DMS153 treated with DMSO at 0.1 percent for 48 hours (cell line): ENCODE results near the gene UBE2F.
"Not testable (repeated sequence)": the region's sequence is repeated elsewhere in the genome, so short reads cannot be mapped to it uniquely, and the experiment has no call there.

Experiments used
- DNase-seq: peaks from one replicate; lab custom pipeline; 2025; ENCODE audit not compliant: unreplicated experiment; lab: John Stamatoyannopoulos, UW

UBE2F gene

DNA sequence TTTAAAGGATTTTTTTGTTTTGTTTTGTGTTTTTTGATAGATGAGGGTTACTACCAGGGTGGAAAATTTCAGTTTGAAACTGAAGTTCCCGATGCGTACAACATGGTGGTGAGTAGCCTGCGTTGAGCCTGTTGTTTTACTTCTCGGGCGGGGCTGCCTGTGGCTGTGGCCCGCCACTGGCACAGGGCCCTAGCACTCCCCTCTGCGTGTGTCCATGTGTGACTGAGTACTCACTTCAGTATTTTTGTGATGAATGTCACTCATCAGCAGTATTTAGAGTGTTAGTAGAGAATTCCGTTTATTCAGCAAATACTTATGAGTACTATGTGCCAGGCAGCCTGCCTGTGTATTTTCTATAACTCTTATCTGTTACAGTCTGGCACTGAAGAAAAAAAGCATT lies 49.7 kb downstream of the UBE2F start:
- no peak for DNase-seq

DNA sequence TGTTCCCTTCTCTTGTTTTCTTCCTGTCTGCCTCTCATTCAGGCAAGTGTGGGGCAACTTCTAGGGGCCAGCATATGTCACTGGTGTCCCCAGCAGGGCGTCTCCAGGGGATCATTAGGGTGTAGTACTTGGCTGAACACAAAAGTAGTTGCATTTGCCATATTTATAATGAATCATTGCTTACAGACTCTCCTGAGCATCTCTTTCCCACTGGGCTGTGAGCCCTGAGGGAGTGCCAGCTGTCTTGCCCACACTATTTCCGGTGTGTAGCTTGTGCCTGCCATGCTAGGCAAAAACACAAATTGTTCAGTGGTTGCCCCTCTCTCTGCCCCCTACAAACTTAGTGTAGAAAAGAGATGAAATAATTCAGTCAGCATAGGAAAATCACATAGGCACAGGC lies 53.1 kb downstream of the UBE2F start:
- DNase-seq: no peak

DNA sequence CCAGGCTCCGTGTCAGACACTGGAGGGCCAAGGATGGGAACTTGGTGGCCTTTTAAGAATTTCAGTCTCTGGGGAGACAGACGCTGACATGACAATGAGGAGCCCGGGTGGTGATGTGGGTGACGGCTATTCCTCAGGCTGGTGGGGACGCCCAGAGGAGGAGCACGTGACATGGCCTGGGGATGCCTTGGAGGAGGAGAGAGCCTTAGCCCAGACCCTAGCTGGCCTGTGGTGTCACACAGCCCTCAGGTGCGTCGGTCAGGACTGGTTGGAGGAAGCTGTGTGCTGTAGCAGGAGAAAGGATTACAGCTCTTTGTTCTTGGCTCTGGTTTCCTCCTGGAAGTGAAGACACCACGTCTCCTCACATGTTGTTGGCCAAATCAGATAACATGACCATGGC lies 54.0 kb downstream of the UBE2F start:
- DNase-seq: no peak

DNA sequence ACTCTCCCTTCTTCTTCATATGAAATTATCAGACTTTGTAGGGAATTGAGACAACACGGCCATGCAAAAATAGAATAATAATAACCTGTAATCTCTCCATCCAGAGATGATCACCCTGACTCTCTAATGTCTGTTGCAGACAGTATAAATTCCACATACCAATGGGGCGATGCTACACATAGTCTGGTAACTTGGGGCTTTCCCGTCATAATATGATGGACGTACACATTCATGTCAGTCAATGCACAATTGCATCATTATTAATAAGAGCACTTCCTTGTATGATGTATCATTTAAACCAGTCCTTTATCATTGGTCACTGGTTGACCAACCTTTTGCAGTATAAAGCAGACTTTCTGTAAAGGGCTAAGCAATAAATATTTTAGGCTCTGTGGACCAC lies 54.5 kb downstream of the UBE2F start:
- DNase-seq: no peak

DNA sequence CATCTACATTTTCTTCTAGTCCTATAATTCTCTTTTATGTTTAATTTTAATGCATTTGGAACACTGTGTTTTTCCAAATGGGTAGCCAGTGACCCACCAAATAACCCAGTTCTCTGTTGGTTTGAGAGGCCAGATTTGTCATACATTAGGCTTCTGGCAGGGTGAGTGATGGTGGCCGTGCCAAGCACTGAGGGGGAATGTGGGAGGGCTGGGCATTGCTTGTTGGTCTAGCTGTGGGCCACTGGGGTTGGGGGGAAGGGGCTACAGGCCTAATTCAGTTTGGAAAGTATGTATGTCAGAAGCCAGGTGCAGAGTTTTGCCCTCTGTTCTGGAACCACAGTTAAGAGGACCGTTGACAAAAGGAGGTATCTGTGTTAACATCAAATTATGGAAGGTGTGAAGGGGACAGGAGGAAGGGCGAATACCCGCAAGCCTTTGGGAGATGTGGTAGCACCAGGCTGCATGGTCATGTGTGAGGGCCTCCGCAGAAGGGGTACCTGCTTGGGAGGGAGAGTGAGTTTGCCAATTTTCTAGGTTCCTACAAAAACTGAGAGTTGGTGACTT lies 55.9 kb downstream of the UBE2F start:
- no peak for DNase-seq

DNA sequence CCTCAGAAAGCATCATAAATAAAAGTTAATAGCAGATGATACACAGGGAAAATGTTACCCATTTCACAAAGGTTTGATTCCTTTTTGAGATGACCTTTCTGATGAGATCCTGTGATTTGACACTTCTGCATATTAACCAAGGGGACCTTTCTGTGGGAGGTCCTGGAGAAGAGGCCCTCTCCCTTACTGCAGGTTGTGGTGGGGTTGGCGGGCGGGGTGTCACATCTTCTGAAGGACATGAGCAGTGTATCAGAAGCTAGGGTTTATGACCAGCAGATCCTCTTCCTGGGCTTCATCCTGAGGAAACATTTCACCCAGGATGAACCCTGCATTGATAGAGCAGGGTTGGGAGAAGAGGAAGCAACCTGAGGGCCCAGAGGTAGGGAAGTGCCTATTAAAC lies 56.8 kb downstream of the UBE2F start:
- no peak for DNase-seq

DNA sequence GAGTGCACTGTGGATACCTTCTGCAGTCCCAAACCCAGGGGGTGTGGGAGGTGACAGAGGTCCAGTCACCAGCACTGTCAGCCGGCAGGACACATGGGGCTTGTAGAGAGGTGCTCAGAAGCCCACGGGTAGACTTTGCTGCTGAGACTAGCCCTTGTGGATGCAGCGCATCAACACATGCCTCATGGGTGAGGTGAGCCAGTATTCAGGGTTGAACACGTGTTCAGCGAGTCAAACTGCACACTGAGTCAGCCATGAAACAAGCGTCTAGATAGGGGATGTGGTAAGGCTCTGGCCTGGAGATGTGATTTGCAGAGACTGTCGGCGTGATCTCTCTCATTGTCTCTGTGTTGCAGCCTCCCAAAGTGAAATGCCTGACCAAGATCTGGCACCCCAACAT lies 58.2 kb downstream of the UBE2F start:
- no peak for DNase-seq

DNA sequence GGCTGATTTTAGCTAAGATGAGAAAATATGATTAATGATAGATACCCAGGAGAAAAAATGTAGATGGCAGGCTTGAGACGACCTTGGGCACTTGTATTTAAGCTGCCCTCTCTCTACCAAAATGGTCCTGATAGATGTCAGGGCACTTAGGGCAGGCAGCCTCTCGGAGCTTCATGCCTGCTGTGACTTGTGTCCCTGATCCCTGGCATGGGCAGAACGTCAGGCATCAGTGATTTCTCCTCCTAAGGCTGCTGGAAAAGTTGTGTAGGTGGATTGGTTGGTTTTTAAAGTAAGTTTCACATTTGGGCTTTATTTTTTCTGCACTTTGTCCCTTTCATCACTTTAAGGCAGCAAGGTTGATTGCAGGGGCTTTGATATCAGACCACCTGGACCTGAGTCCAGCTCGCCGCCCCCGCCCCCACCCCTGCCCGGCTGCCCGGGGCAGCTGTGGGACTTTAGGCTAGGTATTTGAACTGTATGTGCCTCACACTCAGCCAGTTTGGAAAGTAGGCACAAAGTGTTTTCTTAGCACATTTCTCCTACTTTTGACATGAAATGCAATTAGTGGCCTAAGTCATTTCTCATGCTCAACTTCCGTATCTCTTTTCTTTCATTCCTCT lies 59.0 kb downstream of the UBE2F start:
- no peak for DNase-seq

DNA sequence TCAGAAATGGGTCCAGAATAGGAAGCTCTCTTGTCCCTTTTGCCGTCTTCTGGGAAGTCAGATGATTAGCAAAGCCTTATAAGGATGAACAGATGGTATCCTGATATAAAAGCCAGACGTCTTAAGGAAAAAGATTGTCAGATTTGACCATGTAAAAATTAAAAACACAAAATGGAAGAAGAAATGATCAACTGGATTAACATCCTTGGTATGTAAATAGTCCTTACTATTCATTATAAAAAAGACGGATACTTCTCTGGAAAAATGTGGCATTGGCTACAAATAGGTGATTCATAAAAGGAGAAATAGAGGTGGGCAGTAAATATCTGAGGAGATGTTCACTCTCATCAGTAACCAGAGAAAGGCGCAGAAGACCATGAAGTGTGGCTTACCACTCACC lies 60.2 kb downstream of the UBE2F start:
- no peak for DNase-seq

DNA sequence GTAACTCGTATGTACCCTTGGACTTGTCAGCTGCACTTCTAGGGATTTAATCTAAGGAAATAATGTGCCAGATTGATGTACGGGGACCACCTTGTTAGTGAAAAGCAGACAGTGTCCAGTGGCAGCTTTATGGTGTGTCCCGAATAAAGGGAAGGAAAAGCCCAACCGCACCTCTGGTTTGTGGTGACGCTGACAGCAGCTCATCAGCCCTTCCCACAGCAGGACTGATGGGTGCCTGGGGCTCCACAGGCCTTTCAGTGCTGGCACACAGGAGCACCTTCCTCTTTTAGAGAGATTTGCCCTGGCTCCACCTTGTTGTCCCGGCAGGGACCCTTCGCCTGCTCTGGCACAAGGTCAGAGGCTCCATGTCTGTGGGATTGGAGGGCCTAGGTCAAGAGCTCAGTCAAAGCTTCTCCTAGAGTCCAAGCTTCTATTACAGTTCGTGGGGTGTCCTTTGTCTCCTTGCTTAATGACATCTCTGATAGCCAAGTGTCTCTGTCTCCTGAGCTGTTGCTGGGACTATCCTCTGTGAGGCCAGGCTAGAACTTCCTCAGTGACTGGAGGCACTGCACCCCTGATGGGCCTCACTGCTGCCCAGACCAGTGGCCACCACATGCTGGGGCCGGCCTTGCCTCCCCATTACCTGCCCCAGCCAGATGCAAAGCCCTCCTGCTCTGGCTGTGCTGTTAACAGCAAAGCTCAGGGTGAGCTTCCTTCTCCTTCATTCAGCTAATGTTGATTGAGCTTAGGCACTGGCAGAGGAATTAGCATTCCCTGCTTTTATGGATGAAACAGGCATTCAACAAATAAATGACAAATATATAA lies 61.0 kb downstream of the UBE2F start:
- no peak for DNase-seq

DNA sequence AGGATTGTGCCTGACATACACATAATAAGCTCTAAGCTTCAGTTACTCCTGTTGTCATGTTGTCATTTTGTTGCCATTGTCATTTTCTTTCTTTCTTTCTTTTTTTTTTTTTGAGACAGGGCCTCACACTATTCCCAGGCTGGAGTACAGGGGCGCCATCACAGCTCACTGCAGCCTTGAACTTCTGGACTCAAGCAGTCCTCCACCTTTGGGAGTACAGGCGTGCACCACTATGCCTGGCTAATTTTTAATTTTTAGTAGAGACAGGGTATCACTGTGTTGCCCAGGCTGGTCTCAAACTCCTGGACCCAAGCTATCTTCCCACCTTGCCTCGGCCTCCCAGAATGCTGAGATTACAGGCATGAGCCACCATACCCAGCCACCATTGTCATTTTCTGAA lies 63.0 kb downstream of the UBE2F start:
- DNase-seq: no peak

DNA sequence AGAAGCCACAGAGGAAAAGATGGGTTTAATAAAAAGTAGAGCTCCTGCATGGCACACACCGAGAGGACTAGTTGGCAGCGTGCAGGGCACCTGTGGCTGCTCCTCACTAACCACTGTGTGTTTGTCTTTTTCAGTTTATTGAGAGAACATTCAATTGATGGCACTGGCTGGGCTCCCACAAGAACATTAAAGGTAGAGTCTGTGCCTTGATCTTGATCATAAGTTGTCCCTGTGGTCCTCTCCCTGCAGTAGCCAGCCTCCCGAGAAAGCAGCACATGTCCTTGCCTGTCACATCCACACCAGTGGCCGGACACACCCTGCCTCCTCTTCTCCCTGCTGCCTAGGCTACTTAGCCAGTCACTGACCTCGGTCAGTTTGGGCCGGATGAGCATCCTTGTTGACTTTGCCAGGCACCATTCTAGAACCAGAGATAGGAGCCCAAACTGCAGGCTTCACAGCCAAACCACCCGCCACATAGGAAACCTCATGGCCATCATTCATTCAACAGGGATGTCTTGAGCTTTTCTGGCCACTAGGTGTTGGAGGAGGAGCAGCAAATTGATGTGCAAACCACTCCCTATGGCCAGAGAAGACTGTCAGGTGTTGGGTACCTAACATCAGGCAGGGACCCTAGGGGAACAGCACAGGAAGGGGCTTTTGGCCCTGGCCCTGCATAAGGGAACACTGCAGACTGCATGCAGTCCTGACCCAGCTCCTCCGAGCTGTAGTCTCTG lies 63.8 kb downstream of the UBE2F start:
- no peak for DNase-seq

DNA sequence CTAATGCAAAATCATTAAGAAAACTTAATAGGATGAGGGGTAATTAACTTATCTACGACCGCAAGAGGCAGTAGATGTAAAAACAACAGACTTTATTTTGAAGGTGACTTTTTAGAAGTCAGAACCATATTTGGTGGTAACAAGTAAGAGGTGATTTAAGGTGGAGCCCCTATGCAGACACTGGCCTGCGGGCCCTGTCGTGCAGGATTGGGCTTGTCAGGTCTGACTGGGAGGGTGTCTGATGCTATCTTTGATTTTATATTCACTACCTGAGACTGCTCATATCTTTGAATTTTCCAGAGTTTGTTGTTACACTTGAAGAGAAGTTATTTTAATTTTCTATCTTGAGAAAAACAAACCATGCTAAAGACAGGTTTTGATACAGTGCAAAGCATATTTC lies 64.9 kb downstream of the UBE2F start:
- no peak for DNase-seq

DNA sequence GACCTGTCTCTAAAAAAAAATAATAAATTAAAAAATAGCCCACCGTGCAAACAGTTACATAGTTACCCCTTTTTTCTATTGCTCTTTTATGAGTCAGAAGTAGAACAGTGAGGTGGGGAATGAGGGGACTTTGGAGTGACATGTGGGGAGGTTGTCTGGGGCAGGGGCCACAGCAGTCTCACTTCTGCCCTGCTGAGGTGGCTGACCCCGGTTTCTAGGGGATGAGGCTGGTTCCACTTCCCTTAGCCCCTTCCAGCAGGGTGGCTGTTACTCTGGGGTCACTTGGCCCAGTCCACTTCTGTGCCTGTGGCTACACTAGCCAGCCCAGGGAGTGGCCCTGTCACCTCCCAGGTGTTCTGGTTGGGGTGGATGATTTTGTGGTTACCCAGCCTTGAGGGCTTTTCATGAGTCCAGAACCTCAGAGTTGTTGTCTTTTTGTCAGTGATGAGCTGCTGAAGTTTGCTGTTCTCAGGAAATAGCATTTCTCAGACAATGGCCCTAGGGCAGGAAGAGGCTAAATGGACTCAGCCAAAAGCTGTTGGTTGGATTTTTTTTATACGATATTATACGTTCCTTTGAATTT lies 66.0 kb downstream of the UBE2F start:
- no peak for DNase-seq

DNA sequence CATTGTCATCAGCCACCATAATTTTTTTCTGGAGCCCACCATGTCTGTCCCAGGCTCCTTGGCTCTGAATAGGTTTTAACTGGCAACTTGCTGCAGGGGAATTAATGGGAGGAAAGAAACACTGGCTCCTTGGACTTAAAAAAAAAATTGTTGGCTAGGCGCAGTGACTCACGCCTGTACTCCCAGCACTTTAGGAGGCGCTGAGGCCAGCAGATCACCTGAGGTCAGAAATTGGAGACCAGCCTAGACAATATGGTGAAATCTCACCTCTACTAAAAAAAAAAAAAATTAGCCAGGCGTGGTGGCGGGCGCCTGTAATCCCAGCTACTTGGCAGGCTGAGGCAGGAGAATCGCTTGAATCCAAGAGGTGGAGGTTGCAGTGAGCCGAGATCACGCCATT lies 67.2 kb downstream of the UBE2F start:
- not testable (repeated sequence) for DNase-seq

DNA sequence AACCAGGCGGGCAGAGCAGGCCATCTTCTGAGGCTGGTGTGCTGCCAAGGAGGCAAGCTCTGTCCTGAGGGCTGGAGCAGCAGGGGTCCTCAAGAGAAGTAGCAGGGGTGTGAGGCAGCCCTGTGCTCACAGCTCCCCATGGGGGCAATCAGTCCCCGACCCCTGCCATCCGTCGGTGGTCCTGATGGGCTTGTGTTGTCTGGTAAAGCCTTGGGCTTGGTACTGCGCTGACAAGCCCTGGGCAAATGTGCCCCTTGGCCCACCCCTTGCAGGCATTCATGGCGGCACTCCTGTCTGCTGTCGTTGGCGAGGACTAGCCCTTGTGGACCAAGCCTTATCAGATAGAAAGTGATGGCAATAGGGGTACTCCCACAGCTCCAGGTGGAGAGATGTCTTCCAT lies 71.4 kb downstream of the UBE2F start:
- DNase-seq: no peak

DNA sequence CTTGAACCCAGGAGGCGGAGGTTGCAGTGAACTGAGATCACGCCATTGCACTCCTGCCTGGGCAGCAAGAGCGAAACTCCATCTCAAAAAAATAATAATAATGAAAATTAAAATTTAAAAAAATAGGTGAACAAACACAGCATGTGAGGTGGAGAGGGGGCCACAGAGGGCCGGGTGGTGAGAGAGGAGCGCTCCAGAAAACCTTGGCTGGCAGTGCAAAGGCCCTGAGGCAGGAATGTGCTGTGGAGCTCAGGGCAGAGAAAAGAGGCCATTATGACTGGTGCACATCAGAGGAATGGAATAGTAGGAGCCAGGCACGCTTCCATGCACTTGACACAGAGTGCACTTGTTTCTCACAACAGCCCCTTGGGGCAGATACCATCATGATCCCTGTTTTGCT lies 72.3 kb downstream of the UBE2F start:
- DNase-seq: no peak

DNA sequence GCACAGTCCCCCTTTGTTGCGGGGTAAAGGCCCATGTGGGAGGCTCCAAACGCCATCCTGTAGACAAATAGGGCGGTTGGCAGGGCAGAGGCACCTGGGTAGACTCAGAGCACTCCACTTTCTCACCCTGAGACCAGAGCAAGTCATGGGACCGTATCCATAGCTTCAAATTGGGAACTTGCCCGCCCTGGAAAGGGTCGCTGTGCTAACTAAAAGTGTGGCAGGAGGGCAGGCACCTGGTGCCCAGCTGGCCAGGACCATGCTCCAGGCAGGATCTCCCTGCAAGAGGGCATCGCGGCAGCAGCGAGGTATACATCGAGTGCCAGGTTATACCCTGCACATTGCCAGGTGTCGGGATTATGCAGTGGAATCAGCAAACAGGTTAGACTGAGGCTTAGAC lies 73.2 kb downstream of the UBE2F start:
- no peak for DNase-seq

DNA sequence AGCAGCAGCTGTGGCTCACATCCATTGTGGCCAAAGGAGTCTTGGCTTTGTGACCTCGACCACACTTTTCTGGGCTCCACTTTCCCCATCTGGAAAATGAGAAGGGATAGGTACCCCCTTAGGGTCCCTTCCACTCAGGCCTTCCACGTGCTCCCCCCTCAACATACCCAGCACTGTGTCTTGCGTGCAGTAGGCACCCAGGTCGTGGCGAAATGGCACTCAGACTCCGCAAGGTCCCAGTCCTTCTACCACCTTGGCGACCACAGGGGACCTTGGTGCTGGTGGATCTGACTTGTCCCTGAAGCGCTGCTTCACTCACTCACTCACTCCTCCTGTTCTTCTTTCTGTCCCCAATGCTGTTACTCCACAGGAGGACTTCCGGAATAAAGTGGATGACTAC lies 74.1 kb downstream of the UBE2F start:
- no peak for DNase-seq

DNA sequence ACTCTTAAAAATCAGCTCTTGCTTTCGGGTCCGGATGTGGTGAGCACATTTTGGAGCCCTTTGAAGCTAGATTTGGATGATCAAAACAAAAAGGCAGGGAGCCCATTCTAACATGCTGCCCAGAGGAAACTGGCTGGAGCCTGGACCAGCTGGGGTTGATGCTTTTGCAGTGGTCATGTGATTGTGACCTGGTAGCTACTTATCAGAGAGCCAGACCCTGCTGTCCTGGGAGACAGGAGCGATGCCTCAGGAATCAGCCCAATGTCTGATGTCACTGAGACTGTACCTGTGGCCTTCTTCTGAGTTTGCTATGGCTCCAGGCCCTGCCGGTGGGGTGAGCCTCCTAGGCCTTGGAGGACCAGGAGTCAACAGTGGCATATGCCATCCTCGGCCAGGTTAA lies 75.3 kb downstream of the UBE2F start:
- DNase-seq: no peak

DNA sequence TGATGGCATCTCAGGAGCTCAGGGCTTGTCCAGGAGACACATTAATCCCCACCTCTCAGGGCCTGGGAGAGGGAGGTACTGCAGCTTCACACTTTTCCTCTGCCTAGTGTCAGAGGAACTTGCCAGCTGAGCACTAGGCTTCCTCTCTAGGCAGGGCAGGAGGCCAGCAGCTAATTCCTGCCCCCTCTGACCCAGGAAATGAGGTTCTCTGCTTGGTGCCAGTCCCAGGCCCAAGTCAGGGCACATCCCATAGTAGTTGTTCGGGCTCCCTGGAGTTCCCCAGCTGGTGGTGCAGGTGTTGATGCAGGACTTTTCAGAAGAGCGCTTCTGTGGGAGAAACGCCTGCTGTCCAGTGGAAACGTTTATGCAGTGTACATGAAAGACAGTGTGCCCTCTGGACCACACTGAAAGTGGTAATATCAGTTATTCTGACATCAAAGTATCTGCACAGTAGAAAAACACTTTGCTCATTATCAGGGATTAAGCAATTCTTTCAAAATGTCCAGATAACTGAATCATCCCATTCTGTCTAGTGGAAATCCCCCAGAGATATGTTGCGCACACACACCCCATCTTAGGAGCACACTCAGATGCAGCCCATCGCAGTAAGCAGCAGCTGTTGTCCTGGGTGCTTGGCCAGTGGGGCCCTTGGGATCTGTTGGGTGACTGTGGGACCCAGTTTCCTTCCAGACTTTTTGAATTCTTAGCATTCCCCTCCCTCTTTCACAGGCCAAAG lies 76.2 kb downstream of the UBE2F start:
- no peak for DNase-seq
